HTR-8/SVneo (cell line): ENCODE measurements around the gene CCNQ.
"Not testable (repeated sequence)": the region's sequence is repeated elsewhere in the genome, so short reads cannot be mapped to it uniquely, and the experiment has no call there.

Experiments
- DNase-seq: peaks from one replicate; pipeline ENCODE4 v3.0.0; 2011; ENCODE audit warnings: low spot score, mixed read lengths; ENCODE audit not compliant: insufficient read length
- FAIRE-seq: peaks from 2 replicates; lab custom pipeline; 2011; peaks lifted over from hg19 to GRCh38; lab: Jason Lieb, UNC

Gene CCNQ

DNA sequence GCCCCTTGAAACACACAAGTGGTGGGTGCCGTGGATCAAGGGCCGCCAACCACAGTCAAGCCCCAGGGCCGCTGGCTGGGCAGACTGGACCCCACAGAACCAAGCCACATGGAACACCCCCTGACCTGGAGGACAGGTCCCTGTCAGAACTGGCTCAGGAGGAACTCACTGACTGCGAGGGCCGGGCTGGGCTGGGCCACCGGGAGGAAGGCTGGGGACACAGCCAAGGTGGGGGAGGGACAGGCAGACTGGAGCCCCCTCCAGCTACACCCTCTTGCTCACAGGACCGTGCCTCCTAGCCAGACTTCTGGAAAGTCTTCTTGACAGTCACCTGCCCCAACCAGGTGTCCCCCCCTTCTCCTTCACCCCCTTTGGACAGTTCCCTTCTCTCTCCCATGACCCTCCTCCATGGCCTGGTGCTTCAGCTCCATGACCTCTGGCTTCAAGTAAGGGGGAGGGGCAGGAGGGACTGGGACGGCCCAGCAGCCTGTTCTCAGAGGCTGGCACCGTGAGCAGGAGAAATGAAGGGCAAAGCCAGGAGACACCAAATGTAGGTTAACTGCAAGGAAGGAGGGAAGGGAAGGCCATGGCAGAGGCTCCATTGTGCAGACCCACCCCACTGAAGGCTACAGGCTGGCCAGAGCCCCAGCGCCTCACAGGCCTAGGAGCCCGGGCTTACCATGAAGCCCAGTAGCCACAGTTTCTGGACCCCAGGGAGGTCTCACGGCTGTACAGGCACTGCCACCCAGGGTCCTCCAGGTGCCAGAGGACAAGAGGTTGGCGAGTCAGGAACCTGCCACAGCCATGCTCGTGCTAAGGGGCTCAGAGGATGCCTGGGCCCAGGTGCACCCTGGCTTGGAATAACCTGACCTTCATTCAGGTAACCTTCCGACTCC, 25.5 kb upstream of the CCNQ start:
- FAIRE-seq, result no peak
- DNase-seq, result no peak

DNA sequence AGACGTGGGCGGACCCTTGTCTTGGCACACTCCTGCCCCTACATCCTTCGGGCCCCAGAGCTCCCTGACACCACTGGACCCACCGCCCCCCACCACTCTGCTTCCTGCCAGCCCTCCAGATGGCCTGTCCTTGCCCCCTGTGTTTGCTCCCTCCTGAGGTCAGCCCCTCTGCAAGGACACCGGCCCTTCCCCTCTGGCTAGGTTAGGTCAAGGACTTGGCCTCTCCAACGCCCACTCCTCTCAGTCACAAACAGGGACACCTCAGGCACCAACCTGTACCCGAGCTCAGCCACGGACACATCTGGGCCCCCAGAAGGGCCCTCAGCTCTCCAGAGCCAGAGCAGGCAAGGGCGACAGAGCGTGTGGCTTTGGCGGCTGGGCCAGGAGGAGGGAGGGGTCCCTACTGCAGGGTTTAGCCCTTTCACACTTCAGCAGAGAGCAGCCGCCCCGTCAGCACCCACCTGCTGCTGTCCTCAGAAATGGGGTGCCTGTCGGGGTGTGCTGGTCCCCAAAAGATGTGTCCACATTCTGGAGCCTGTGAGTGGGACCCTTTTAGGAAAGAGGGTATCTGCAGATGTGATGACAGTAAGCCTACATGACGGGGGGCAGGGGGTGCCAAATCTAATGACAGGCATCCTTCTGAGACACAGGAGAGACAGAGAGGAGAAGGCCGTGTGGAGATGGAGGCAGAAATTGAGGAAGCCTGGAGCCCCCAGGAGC, 24.5 kb upstream of the CCNQ start:
- DNase-seq, result no peak
- FAIRE-seq, result no peak

DNA sequence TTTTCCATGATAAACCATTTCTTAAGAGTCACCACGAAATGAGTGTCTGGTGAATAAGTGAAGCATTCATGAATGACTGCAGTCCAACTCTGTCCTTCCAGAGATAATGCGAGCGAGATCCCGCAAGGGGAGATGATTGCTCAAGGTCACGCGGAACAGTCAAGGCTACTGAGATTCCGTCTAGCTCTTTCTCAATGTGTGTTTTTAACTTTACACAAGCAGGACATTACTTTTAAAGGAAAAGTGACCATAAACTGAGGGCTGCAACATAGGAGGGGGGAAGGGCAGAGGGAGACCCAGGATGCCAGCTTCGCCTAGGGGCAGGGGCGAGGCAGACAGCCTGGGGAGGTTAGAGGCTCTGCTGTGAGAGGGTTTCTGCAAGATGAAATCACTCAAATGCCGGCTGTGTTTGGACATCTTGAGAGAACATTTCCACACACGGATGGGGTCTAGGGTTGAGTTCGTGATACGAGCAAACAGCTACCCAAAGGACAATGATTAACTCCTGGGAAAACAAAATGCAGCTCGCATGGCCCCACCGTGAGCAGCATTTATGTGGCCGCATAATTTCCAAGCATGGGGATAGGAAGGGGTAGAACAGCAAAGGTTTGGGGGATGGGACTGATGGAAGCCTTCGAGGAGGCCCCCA, 23.8 kb upstream of the CCNQ start:
- FAIRE-seq (no peak), DNase-seq (no peak)

DNA sequence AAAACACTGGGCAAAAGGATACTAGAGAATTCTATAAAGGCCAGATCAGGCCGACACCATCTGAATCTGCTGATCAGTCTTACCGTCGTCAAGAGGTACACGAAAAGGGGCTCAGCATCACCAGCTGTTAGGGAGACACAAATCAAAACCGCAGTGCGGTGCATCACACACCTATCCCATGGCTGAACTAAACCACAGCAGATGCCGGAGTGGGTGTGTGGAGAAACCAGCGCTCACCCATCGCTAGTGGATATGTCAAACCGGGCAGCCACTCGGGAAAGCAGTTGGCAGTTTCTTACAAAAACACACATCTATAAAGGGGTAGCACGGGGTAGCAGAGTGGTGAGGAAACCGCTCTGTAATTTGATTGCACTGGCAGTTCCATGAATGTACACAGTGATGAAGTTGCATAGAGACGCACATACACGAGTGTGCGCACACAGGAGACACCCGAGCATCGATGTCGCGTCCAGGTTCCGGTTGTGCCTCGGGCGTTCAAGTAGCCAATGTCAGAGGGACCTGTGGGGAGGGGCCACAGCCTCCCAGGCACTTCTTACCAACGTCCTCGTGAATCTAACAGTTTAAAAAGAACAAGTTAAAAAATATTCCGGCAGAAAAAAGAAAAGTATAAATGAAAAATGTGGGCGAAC, 23.1 kb upstream of the CCNQ start:
- FAIRE-seq (no peak), DNase-seq (no peak)

DNA sequence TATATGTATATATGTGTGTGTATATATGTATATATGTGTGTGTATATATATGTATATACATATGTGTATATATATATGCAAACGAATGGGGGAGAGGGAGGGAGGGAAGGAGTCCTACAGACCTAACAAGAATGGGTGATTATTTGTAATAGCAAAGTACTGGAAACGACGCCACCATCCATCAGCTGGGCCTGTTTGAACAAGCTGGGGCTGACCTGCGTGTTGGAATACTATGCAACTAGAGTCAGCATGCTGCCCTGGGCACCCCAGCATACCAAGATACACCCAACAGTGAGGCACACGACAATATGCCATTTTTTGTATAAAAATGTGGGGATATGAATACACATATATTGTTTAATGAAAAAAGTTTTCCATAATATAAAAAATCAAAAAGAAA, 21.6 kb upstream of the CCNQ start:
- FAIRE-seq, result no peak
- no peak for DNase-seq

DNA sequence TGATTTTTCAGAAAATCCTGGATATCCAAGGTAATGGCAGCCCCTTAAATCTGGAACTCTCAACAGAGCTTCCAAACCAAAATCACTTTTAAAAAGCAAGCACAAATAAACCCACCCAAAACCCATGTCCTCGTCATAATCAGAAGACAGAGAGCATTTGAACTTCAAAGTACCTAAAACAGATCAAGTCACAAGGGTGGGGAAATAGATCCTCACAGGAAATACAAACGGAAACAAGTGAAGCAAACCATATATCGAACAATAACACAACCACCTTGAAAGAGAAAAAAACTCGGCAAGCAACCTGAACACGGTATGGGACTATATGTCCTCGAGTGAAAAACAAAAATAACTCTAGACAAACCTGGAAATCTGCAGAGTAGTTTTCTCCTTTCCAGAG, 15.9 kb upstream of the CCNQ start:
- FAIRE-seq, result no peak

DNA sequence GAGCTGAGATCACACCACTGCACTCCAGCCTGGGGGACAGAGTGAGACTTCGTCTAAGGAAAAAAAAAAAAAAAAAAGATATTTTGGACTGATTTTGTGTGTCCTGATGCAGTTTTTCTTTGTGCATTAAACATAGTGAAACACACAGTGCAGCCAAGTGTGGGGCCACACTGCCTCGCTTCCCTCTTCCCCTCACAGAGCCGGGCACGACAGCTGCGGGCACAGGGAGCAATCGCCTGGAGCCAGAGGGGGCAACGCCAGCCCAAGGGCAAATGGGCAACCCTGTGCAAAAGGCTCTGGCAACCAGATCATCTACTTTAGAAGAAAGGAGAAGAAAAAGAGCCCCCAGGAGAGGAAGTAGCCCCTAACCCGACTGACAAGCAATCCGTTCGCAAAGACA, 13.5 kb upstream of the CCNQ start:
- FAIRE-seq, result no peak
- DNase-seq, result no peak

More for the DNA sequence above, 15.9 kb upstream of the CCNQ start:
- no peak for DNase-seq

DNA sequence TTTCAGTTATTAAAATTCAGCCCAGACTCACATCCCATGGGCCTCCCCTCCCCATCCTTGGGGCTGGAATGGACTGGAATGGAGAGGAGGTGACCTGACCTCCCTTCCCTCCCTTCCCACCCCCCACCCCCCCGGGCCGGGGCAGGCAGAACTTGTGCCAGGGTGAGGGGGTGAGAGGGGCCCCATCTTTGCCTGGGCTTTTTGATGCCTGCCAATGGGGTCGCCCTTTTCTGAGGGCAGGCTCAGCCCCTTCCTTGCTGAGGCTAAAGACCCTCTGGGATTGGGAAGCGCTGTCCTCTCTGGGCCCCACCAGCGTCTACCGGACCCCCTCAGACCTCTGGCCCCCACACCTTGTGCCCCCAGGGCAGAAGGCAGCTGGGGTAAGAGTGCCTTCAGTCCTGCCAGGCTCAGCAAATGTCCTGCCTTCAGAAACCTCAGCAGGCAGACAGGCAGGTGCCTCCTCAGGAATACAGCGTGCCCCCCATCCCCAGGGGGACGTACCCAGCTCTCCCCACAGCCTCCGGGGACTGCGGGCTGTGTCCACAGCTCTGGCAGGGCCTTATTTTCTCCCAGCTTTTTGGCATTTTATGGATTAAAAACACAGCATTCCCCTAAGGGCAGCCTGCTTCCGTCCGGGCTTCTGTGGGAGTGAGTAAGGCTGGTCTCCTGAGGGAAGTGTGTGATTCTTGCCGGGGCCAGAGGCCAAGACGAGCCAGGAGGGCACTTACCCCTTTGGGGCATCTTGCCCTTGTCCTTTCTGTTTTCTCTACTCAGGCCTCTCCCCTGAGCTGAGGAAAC, 12.6 kb upstream of the CCNQ start:
- DNase-seq, result no peak
- FAIRE-seq, result no peak

DNA sequence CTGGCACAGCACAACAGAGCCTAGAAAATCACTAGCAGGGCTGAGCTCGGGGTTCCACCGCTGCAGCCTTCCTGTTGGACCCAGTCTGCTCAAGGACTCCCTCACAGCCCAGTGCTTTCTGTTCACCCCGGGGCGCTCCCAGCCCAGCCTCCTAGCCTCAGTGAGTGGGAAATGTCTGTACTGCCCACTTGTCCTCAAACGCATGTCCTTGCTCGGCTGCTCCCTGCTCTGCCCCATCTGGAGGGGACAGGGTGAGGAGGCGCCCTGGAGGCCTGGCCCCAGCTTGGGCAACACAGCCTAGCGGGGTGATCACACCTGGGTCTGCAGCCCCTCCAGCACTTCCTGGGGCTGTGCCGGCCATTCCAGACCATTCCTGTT, 11.9 kb upstream of the CCNQ start:
- FAIRE-seq (no peak), DNase-seq (no peak)

DNA sequence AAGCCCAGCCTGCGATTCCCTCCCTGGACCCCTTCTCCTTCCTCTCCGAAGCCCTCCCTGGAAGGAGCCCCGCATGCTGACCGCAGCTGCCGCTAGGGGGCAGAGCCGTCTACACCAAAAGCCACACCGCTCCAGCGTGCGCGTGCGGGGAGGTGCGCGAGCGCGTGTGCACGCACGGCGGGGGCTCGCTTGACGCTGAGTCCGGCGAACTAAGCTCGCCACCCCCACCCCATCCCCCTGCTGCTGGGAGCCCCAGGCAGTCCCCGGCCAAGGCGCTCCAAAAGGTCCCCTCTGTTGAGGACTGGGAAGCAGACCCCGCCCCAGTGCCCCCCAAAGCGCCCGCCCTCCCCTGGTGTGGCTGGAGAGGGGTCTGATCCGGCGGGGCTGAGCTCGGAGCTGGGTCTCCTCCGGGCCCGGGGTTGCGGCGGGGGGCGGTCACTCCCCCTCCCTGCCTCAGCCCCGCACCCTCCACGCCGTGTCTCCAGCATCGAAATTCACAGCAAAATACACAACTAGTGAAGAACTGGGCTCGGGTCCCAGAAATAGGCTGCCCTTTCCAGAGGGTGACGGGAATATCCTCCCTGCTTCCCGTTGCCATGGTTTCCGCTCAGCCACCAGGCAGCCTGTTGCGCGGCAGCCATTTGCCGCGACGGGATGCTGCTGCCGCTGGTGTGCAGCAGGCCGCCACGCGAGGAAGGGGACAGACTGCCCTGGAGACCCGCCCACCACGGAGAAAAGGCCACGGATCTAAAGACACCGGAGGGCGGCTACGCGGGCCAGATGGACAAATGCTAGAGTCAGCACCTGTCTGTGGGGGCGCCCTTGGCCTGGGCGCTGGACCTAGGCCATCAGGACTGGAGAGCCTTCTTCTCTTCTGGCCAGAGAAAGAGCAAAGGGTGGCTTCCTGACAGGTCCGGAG, 11.2 kb upstream of the CCNQ start:
- DNase-seq, result peak; percentile 48
- FAIRE-seq, result peak; percentile 85

DNA sequence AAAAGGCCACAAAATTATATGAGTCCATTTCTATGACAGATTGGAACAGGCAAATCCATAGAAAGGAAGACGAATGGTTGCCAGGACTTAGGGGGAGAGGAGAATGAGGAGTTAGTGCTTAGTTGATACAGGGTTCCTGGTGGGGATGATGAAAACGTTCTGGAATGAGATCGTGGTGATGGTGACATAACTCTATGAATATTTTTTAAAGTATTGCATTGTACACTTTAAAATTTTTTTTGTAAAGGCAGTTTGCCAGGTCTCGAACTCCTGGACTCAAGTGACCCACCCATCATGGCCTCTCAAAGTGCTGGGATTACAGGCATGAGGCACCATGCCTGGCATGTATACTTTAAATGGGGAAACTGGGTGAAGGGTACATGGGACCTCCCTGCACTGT, 9.9 kb upstream of the CCNQ start:
- no peak for FAIRE-seq
- DNase-seq, result no peak

DNA sequence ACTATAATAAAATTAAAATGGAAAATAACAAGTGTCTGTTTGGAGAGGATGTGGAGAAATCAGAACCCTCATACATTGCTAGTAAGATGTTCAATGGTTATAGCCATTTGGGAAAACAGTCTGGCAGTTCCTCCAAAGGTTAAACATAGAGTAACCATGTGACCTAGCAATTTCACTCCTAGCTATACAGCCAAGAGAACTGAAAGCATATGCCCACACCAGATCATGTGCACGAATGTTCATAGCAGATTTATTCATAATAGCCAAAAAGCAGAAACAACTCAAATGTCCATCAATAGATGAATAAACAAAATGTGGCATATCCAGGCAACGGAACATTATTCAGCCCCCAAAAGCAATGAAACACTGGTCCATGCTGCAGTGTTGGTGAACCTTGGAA, 9.4 kb upstream of the CCNQ start:
- DNase-seq, result no peak
- FAIRE-seq, result no peak

DNA sequence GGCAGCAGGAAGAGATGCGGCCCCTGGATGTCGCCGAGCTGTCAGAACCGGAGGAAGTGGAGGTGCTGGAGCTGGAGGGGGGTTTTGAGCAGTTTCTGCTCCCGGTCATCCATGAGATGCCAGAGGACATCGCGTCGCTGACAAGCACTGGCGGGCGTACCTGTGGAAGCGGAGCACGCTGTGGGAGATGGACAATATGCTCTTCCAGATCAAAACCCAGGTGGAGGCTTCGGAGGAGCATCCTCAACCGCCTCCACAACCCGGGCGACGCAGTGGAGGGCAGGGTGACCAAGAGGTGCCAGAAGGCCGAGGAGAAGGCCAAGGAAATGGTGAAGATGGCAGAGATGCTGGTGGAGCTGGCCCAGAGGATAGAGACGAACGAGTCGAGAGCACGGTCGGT, 7.6 kb upstream of the CCNQ start:
- no peak for FAIRE-seq

DNA sequence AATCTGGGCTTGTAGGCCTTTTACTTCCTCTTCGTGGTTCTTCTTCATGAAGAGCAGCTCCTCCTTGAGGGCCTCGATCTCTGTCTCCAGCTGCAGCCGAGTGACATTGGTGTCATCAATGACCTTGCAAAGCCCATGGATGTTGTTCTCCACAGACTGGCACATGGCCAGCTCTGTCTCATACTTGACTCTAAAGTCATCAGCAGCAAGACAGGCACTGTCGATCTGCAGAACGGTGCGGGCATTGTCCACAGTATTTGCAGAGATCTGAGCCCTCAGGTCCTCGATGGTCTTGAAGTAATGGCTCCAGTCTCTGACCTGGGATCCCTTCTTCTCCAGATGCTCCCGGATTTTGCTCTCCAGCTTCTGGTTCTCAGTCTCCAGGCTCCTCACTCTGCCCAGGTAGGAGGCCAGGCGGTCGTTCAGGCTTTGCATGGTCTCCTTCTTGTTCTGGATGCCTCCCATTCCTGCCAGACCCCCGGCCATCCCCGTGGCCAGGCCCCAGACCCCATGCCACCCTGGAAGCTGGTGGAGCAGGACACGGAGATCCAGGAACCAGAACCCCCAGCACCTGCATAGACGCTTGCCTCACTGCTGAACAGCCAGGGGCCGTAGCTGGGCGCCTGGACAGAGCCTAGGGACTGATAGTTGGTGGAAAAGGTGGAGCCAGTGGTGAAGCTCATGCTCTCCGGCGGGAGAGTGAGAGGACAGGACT, 5.9 kb upstream of the CCNQ start:
- not testable (repeated sequence) for DNase-seq, FAIRE-seq

More for the DNA sequence above, 7.6 kb upstream of the CCNQ start:
- no peak for DNase-seq

DNA sequence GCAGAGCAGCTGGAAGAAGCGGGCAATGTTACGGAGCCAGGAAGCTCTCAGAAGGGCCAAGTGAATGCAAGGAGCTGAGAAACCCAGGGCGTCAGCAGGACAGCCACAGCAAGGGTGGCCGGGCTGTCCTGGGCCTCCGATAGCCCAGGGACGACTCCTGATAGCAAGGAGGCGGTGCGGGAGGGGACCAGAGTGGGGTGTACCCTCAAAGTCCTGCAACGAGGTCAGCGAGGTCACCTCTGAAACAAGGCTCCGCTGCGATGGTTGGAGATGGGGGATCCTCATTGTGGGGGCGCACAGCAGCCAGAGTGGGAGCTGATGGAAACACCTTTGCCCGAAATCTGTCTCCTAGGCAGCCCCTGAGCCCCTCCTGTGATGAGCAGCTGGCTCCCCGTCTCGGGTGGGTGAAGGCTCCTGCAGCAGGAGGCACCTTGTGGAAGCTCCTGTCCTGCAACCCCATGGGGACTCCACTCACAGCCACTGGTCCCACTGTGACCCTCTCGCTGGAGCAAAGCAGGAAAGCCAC, 4.3 kb upstream of the CCNQ start:
- DNase-seq (no peak), FAIRE-seq (no peak)

DNA sequence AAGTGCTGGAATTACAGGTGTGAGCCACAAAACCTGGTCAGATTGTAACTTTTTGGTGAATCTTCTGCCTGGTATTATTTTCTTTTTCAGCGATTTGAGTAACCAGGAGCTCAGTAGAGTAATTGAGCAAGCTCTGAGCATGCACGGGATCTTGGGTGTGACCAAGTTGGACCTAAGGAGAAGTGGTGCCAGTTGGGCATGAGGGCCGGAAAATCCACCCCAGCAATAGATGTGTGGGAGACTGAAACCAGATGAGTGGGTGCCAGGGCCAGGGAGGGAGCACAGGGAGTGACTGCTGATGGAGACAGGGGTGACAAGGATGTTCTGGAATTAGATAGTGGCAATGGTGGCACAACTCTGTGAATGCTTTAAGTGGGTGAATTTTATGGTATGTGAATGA, 3.7 kb upstream of the CCNQ start:
- DNase-seq, result no peak
- FAIRE-seq, result no peak

DNA sequence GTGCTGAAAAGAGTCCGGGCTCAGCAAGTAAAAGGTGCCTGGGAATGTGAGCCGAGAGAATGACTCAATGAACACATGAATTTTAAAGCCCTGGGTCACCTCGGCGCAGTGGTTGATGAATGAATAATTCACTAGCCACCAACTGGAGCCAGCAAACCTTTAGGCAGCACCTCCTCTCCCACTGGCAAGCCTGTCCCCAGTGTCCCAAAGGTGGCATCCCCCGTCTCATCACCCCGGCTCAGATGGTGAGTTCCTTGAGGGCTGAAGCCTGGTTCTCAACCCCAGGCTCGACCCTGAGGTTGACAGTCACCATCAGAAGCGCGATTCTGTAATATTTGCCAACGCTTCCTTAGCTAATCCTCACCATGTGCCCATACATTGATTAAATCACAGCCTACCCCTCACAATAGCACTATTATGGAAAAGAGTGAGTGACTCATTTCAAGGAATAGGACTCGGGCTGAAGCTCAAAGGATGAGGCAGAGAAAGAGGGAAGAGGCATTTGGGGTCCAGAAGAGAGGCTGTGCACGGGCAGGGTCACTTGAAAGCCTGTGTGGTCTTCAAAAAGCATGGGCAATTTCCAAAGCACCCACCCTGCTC, 2.7 kb upstream of the CCNQ start:
- DNase-seq, result no peak
- FAIRE-seq, result no peak

DNA sequence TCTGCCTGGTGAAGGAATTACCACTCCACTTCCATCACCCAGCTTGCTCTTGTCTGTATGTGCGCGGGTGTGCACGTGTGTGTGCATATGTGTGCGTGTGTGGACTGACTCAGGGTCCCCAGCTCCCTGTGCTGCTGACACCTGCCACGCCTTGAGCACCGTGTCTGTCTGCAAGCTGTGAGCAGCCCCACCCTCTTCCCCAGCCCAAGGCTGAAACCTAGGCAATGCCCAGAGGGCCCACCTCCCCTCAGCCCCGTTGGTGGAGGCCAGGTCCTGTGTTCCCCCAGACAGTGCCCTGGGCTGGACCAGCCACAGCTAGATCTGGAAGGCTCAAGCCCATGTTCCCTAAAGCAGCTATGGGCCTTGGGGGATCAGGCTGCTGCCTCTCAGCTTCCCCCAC, 2.0 kb upstream of the CCNQ start:
- no peak for DNase-seq
- no peak for FAIRE-seq
